Nephron (organoid): ENCODE measurements around the gene TACR2.
A peak's percentile ranks its signal among the peaks of the same experiment; 100 is the strongest.

Source experiments
- H3K27ac Mint-ChIP-seq, 3 experiments: 2 replicates each; pipeline ENCODE4 v1.8.0; 2020; ENCODE audit warnings: mixed read lengths in 3 of 3, mild to moderate bottlenecking in 2 of 3, moderate library complexity in 1 of 3
- H3K27me3 Mint-ChIP-seq: 2 replicates; pipeline ENCODE4 v1.8.0; 2021; ENCODE audit warnings: low read depth, mild to moderate bottlenecking, moderate library complexity, mixed read lengths
- H3K36me3 Mint-ChIP-seq: 2 replicates; pipeline ENCODE4 v1.8.0; 2020; ENCODE audit warnings: low read depth, mixed read lengths
- H3K4me1 Mint-ChIP-seq: 2 replicates; pipeline ENCODE4 v1.8.0; 2020; ENCODE audit warnings: mixed read lengths
- H3K4me3 Mint-ChIP-seq, 3 experiments: 2 replicates each; pipeline ENCODE4 v1.8.0; 2020; ENCODE audit warnings: mild to moderate bottlenecking in 3 of 3, mixed read lengths in 3 of 3, moderate library complexity in 2 of 3
- H3K9me3 Mint-ChIP-seq: 2 replicates; pipeline ENCODE4 v1.8.0; 2020; ENCODE audit warnings: mixed read lengths
- TF ChIP-seq, protein P1 (sequence below), 3 experiments: fragments of 200-600 bp; sonication (generic); IDR thresholded peaks; one replicate each; pipeline ENCODE4 v1.5.0; 2021; ENCODE audit warnings: antibody characterized with exemption in 3 of 3; ENCODE audit not compliant: unreplicated experiment in 3 of 3

Gene TACR2

DNA sequence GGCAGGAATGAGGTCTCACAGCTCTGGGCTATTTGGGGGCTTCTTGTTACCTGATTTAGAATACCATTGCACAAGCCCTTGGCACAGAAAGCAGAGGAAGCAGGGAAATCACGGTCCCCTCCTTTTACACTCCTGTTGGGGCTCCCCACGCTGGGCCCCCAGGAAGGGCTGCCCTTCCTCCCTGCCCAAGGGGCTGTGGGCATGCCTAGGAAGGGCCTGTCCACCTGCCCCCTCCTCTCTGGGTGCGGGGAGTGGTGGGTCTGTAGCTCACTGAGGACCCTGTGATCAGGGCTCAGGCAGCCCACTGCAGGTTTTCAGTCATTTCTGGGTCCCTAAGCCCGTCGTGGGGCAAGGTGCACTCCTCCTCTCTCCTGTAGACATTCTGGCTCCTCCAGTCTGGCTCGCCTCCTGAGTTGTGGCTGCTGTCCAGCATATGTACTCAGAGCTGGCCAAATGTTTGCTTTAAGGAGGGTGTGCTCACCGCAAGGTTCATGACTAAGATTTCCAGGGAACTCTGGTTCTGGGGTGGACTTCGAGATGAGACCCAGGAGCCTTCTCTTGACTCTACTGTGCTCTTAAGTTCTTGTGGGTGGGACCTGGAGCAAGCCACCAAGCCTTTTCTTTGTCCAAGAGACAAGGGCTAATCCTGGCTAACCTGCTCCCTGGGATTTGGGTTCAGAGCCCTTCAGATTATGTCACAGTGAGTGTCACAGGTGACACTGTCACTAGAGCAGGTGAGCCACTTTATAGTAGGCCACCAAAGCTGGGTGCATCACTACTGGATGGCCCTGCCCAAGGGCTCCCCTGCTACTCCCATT is 56.0 kb downstream of the TACR2 start:
- no peaks in the 10 kb centered on the region for H3K9me3 Mint-ChIP-seq
- H3K4me1 Mint-ChIP-seq, result peaks cover 56% of the 10 kb centered on the region
- H3K36me3 Mint-ChIP-seq, result peaks cover 10% of the 10 kb centered on the region
- H3K27ac Mint-ChIP-seq, result peak overlapping the region in 2 of 3 experiments; percentile 22 to 58
- H3K27me3 Mint-ChIP-seq, result no peaks in the 10 kb centered on the region
- TF ChIP-seq, protein P1, sequence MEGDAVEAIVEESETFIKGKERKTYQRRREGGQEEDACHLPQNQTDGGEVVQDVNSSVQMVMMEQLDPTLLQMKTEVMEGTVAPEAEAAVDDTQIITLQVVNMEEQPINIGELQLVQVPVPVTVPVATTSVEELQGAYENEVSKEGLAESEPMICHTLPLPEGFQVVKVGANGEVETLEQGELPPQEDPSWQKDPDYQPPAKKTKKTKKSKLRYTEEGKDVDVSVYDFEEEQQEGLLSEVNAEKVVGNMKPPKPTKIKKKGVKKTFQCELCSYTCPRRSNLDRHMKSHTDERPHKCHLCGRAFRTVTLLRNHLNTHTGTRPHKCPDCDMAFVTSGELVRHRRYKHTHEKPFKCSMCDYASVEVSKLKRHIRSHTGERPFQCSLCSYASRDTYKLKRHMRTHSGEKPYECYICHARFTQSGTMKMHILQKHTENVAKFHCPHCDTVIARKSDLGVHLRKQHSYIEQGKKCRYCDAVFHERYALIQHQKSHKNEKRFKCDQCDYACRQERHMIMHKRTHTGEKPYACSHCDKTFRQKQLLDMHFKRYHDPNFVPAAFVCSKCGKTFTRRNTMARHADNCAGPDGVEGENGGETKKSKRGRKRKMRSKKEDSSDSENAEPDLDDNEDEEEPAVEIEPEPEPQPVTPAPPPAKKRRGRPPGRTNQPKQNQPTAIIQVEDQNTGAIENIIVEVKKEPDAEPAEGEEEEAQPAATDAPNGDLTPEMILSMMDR (IDR thresholded peaks at IDR 0.05; ENCODE audit: unreplicated experiment in 3 of 3), result no peak
- no peak overlapping the region for H3K4me3 Mint-ChIP-seq

- Mint-ChIP-seq H3K27ac (peak overlapping the region in 2 of 3 experiments; percentile 3 to 58), H3K27me3 (no peaks in the 10 kb centered on the region), H3K9me3 (no peaks in the 10 kb centered on the region), H3K4me3 (no peak overlapping the region), H3K4me1 (peaks cover 49% of the 10 kb centered on the region), H3K36me3 (peaks cover 5% of the 10 kb centered on the region)
- TF ChIP-seq, protein P1 (IDR thresholded peaks at IDR 0.05; ENCODE audit: unreplicated experiment in 3 of 3), result no peak
Measured at GRCh38 chr10:69359594-69359993, 57.1 kb downstream of the TACR2 start.

DNA sequence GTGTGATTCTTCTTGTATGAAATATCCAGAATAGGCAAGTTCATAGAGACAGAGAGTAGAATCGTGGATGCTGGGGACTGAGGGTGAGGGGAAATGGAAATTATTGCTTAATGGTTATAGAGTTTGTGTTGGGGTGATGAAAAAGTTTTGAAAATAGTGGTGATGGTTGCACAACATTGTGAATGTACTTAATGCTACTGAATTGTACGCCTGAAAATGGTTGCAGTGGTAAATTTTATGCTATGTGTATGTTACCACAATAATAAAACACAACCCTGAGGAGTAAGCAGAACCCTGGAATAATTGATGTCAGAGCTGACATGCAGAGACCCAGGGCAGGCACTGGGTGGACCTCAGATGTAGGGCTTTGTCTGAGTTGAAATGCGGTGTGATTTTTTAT is 57.6 kb downstream of the TACR2 start:
- Mint-ChIP-seq H3K36me3 (peaks cover 4% of the 10 kb centered on the region), H3K9me3 (no peaks in the 10 kb centered on the region), H3K27ac (peak overlapping the region in 2 of 3 experiments; percentile 3 to 58), H3K4me3 (no peak overlapping the region), H3K27me3 (no peaks in the 10 kb centered on the region), H3K4me1 (peaks cover 44% of the 10 kb centered on the region)
- TF ChIP-seq, protein P1 (IDR thresholded peaks at IDR 0.05; ENCODE audit: unreplicated experiment in 3 of 3), result no peak

DNA sequence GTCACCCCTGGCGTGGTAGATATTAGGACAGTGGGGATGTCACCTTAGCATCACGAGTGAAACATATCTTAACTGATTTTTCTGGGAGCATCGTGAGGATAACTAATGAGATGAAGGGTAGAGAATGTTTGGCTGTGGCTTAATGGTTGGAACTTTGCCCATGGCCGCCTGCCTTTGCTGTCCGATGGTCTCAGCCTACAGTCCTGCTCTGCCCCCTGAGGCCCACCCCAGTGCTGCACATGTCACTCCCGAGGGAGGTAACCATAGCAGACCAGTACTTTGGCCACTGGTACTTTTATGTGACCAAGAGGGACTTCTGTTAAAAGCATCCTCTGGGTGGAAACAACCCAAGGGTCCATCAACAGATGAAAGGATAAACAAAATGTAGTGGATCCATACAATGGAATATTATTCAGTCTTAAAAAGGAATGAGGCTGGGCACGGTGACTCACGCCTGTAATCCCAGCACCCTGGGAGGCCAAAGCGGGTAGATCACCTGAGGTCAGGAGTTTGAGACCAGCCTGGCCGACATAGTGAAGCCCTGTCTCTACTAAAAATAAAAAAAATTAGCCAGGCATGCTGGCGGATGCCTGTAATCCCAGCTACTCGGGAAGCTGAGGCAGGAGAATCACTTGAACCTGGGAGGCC is 58.4 kb downstream of the TACR2 start:
- Mint-ChIP-seq H3K4me1 (peaks cover 38% of the 10 kb centered on the region), H3K4me3 (no peak overlapping the region), H3K36me3 (peaks cover 4% of the 10 kb centered on the region), H3K9me3 (no peaks in the 10 kb centered on the region), H3K27ac (no peak overlapping the region), H3K27me3 (no peaks in the 10 kb centered on the region)
- TF ChIP-seq, protein P1 (IDR thresholded peaks at IDR 0.05; ENCODE audit: unreplicated experiment in 3 of 3), result no peak

GRCh38 chr10:69356187-69356586 is 60.5 kb downstream of the TACR2 start:
- no peak overlapping the region for H3K4me3 Mint-ChIP-seq

More at GRCh38 chr10:69356187-69356586, 60.5 kb downstream of the TACR2 start:
- Mint-ChIP-seq H3K36me3 (no peaks in the 10 kb centered on the region), H3K27me3 (no peaks in the 10 kb centered on the region), H3K9me3 (no peaks in the 10 kb centered on the region), H3K27ac (no peak overlapping the region), H3K4me1 (peaks cover 25% of the 10 kb centered on the region)
- TF ChIP-seq, protein P1 (IDR thresholded peaks at IDR 0.05; ENCODE audit: unreplicated experiment in 3 of 3), result no peak
